ENCODE measurements around the gene PCNX4.
"Not testable (repeated sequence)": the region's sequence is repeated elsewhere in the genome, so short reads cannot be mapped to it uniquely, and the experiment has no call there.

Gene PCNX4

DNA sequence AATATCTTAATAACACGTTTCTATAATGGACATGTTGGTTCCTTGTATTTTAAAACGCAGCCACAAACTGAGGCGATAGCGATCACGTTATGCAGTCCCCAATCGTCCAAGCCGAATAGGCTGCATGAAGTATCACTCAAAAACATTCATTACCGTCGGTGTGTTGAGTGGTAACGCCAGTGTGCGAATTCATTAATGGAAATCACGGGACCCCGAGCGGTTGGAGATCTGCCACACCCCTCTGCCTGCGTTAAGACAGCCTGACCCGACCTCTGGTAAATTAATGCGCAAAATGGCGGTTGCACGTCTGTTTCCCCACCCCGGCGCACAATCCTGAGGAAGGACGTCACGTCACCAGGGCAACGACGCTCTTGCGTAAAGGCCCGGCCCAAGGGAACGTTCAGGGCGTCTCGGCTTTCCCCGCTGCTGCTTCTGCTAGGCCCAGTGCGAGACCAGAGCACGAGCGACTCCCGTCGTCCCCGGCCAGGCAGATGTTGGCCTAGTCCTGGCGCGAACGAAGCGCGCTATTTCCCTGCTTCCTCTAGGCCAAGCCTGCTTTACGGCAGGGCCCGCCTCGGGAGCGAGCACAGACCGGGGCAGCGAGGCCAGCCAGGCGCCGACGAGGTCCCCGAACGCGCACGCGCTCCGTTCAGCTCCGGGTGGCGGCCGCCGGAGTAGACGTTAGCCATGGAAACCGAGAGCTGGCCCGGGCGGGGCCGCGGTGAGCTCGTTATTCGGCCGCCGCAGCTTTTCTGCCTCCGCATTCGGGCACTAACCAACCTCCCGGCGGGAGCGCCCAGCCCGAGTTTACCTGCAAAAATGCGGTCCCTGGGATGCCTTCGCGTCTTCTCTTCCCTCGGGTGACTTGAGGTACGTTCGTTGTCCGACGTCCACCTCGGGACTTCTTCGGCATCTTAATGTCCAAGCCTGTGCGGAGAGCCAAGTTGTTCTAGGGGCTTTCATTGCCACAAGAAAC lies at the start of gene PCNX4:
Gene PCNX4 (plus strand): TSS at position 374 of the 976 bp plus-strand sequence. CDS start 15,716 bp downstream, outside the sequence.
- peak within 1 kb of the TSS; percentile 97 for H3K4me3 Mint-ChIP-seq
- peaks cover 38% of the 10 kb centered on the region for H3K4me1 Mint-ChIP-seq
- no peaks in the 10 kb centered on the region for H3K9me3 Mint-ChIP-seq
- no peaks in the 10 kb centered on the region for H3K27me3 Mint-ChIP-seq
- peaks cover 9% of the 10 kb centered on the region for H3K36me3 Mint-ChIP-seq
- H3K27ac Mint-ChIP-seq: peak within 1 kb of the TSS; percentile 97

DNA sequence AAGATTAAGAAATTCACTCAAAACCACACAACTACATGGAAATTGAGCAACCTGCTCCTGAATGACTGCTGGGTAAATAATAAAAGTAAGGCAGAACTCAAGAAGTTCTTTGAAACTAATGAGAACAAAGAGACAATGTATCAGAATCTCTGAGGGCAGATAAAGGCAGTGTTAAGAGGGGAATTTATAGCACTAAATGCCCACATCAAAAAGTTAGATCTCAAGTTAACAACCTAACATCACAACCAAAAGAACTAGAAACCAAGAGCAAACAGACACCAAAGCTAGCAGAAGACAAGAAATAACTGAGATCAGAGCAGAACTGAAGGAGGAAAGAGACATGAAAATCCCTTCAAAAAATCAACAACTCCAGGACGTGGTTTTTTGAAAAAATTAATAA lies 43.7 kb upstream of the PCNX4 start:
- peaks cover 11% of the 10 kb centered on the region for H3K27me3 Mint-ChIP-seq
- peaks cover 15% of the 10 kb centered on the region for H3K9me3 Mint-ChIP-seq
- H3K27ac Mint-ChIP-seq: peak overlapping the region; percentile 18

GRCh38 chr14:60051721-60052221 lies 40.0 kb upstream of the PCNX4 start:
- peaks cover 13% of the 10 kb centered on the region for H3K27me3 Mint-ChIP-seq
- H3K4me3 Mint-ChIP-seq: peak overlapping the region; percentile 47

More for the DNA sequence above, 43.7 kb upstream of the PCNX4 start:
- Mint-ChIP-seq H3K4me3 (peak overlapping the region; percentile 42), H3K4me1 (peaks cover 33% of the 10 kb centered on the region)
- H3K36me3 Mint-ChIP-seq: not testable (repeated sequence)

GRCh38 chr14:60058087-60058486 lies 33.6 kb upstream of the PCNX4 start:
- H3K36me3 Mint-ChIP-seq: no peaks in the 10 kb centered on the region
- peaks cover 5% of the 10 kb centered on the region for H3K27me3 Mint-ChIP-seq
- H3K27ac Mint-ChIP-seq: no peak overlapping the region
- H3K4me3 Mint-ChIP-seq: no peak overlapping the region
- H3K9me3 Mint-ChIP-seq: no peaks in the 10 kb centered on the region
- H3K4me1 Mint-ChIP-seq: no peaks in the 10 kb centered on the region

More at GRCh38 chr14:60051721-60052221, 40.0 kb upstream of the PCNX4 start:
- Mint-ChIP-seq H3K36me3 (no peaks in the 10 kb centered on the region), H3K9me3 (no peaks in the 10 kb centered on the region), H3K27ac (no peak overlapping the region), H3K4me1 (peaks cover 33% of the 10 kb centered on the region)

- no peak overlapping the region for H3K27ac Mint-ChIP-seq
- no peaks in the 10 kb centered on the region for H3K4me1 Mint-ChIP-seq
- no peaks in the 10 kb centered on the region for H3K9me3 Mint-ChIP-seq
- H3K36me3 Mint-ChIP-seq: no peaks in the 10 kb centered on the region
- no peak overlapping the region for H3K4me3 Mint-ChIP-seq
- H3K27me3 Mint-ChIP-seq: no peaks in the 10 kb centered on the region
Measured at GRCh38 chr14:60061371-60061770, 30.4 kb upstream of the PCNX4 start.

DNA sequence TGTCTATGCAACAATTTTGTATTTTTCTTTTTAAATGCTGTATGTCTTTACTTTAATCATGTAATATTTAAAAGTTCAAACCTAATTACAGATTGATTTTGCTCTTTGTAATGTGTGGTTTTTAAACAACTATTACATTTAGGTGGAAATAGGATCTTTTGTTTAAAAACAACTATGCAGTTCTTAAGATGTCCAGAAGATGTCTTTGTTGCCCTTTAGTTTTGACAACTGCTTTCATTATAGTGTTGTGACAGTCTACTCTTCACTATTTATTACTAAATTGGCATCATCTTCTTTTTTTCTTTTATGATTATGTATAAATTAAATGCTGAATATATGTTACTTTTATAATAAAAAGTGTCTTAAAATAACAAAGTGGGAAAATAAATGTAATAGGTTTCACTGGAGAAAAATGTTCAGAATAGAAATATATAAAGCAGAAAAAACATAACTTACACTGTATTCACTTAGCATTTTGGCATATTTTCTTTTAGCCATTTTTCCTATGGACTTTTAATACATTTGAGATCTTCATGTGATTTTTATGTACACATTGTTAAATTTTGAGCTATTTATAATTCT lies 27.1 kb upstream of the PCNX4 start:
- no peaks in the 10 kb centered on the region for H3K27me3 Mint-ChIP-seq
- H3K9me3 Mint-ChIP-seq: no peaks in the 10 kb centered on the region
- H3K4me1 Mint-ChIP-seq: no peaks in the 10 kb centered on the region
- no peaks in the 10 kb centered on the region for H3K36me3 Mint-ChIP-seq
- H3K27ac Mint-ChIP-seq: no peak overlapping the region
- no peak overlapping the region for H3K4me3 Mint-ChIP-seq

GRCh38 chr14:60067882-60068281 lies 23.8 kb upstream of the PCNX4 start:
- no peaks in the 10 kb centered on the region for H3K4me1 Mint-ChIP-seq
- H3K9me3 Mint-ChIP-seq: no peaks in the 10 kb centered on the region
- H3K36me3 Mint-ChIP-seq: no peaks in the 10 kb centered on the region
- H3K27ac Mint-ChIP-seq: no peak overlapping the region
- H3K27me3 Mint-ChIP-seq: no peaks in the 10 kb centered on the region
- H3K4me3 Mint-ChIP-seq: no peak overlapping the region

DNA sequence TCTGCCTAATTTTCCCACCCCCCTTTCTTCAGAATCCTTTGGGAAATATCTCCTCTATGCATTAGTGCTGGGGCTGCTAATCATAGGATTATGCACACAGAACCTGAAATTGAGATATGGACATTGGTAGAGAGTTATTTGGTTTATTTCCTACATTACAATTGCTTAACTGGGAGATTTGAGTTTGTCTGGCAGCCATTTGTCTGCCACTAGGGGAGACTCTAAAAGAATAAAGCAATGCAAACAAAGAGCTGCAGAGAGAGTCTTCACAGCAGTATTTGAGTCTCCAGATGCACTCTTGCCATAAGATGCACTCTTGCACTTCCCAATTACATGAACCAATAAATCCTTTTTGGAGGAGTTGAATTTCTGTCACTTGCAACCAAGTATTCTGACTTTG lies 12.0 kb upstream of the PCNX4 start:
- no peak overlapping the region for H3K27ac Mint-ChIP-seq
- H3K27me3 Mint-ChIP-seq: peaks cover 5% of the 10 kb centered on the region

DNA sequence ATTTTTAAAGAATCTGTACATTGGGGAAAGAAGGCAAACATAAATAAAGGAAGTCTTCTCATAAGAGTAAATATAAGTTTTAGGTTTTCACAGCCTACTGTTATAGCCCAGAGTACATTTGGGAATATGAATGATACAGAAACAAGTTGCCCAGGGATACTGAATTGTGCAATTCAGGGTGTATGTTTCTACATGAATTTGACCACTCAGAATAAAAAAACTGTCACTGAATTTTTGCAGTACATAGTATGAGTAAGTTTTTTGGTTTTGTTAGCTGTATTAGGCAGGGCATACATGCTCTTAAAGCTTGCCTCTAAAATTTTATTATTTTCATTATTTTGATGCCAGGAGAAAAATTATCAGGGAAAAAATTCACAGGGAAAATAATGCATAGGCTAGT lies 6.6 kb upstream of the PCNX4 start:
- Mint-ChIP-seq H3K4me1 (no peaks in the 10 kb centered on the region), H3K36me3 (no peaks in the 10 kb centered on the region), H3K9me3 (no peaks in the 10 kb centered on the region), H3K27me3 (no peaks in the 10 kb centered on the region), H3K4me3 (no peak overlapping the region), H3K27ac (no peak overlapping the region)

More for the DNA sequence above, 12.0 kb upstream of the PCNX4 start:
- Mint-ChIP-seq H3K4me3 (no peak overlapping the region), H3K9me3 (peaks cover under 1% of the 10 kb centered on the region), H3K36me3 (peaks cover 4% of the 10 kb centered on the region), H3K4me1 (no peaks in the 10 kb centered on the region)

- no peak overlapping the region for H3K27ac Mint-ChIP-seq
- peaks cover 3% of the 10 kb centered on the region for H3K4me1 Mint-ChIP-seq
- no peaks in the 10 kb centered on the region for H3K27me3 Mint-ChIP-seq
- no peaks in the 10 kb centered on the region for H3K9me3 Mint-ChIP-seq
- no peaks in the 10 kb centered on the region for H3K36me3 Mint-ChIP-seq
- no peak overlapping the region for H3K4me3 Mint-ChIP-seq
Measured at GRCh38 chr14:60085693-60086092, 6.0 kb upstream of the PCNX4 start.

GRCh38 chr14:60087668-60088067 lies 4.1 kb upstream of the PCNX4 start:
- Mint-ChIP-seq H3K9me3 (no peaks in the 10 kb centered on the region), H3K4me3 (no peak overlapping the region), H3K27me3 (no peaks in the 10 kb centered on the region), H3K27ac (no peak overlapping the region), H3K4me1 (peaks cover 6% of the 10 kb centered on the region), H3K36me3 (peaks cover 2% of the 10 kb centered on the region)

GRCh38 chr14:60089221-60089620 lies 2.5 kb upstream of the PCNX4 start:
- H3K36me3 Mint-ChIP-seq: peaks cover 4% of the 10 kb centered on the region
- no peaks in the 10 kb centered on the region for H3K27me3 Mint-ChIP-seq
- H3K4me1 Mint-ChIP-seq: peaks cover 21% of the 10 kb centered on the region
- H3K4me3 Mint-ChIP-seq: no peak overlapping the region
- H3K9me3 Mint-ChIP-seq: no peaks in the 10 kb centered on the region
- H3K27ac Mint-ChIP-seq: no peak overlapping the region

- Mint-ChIP-seq H3K27ac (peak overlapping the region; percentile 97), H3K4me3 (peak overlapping the region; percentile 97), H3K27me3 (no peaks in the 10 kb centered on the region), H3K36me3 (peaks cover 9% of the 10 kb centered on the region), H3K9me3 (no peaks in the 10 kb centered on the region), H3K4me1 (peaks cover 38% of the 10 kb centered on the region)
Measured at GRCh38 chr14:60090864-60091519, 731 bp upstream of the PCNX4 start.

DNA sequence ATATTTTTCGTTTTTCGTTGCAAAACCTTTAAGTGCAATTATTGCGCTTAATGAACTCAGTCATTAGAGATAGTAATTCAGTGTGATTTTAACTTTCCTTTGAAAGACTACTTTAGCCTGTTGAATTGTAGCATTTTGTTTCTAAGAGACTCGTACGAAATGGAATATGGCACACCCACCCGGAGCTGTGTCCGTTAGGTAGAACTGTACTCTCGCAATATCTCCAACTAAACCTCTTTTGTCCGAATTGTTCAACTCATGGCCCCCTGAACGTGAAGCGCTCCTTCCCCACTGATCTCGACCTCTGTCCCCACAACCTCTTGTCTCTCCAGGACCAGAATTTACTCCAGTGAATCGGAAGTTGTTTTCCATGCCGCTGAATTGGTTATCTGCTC lies 800 bp downstream of the PCNX4 start:
- peaks cover 12% of the 10 kb centered on the region for H3K36me3 Mint-ChIP-seq
- H3K4me3 Mint-ChIP-seq: peak overlapping the region; percentile 97
- peak overlapping the region; percentile 97 for H3K27ac Mint-ChIP-seq
- no peaks in the 10 kb centered on the region for H3K27me3 Mint-ChIP-seq
- peaks cover 38% of the 10 kb centered on the region for H3K4me1 Mint-ChIP-seq
- no peaks in the 10 kb centered on the region for H3K9me3 Mint-ChIP-seq

GRCh38 chr14:60093080-60093479 lies 1.4 kb downstream of the PCNX4 start:
- Mint-ChIP-seq H3K36me3 (peaks cover 16% of the 10 kb centered on the region), H3K27ac (peak overlapping the region; percentile 97), H3K9me3 (no peaks in the 10 kb centered on the region), H3K27me3 (no peaks in the 10 kb centered on the region), H3K4me3 (peak overlapping the region; percentile 97), H3K4me1 (peaks cover 43% of the 10 kb centered on the region)

Data from activated naive CD4-positive, alpha-beta T cell treated with anti-CD3 and anti-CD28 coated beads, Interleukin-2, amount 50 U/mL, for 24 hours (primary cell).